ENCODE data around the gene OSTC.

The OSTC gene

GRCh38 chr4:108700081-108700757 lies 49.8 kb downstream of the OSTC start:
- no peaks in the 10 kb centered on the region for H3K9me3 ChIP-seq (ENCODE audit: control insufficient read depth, insufficient read depth, low read length)
- H3K27me3 ChIP-seq (ENCODE audit: control insufficient read depth, low read length) = peaks cover 11% of the 10 kb centered on the region
- no peaks in the 10 kb centered on the region for H3K4me1 ChIP-seq (ENCODE audit: control insufficient read depth, low read length)
- H3K9me2 ChIP-seq (replicated peaks; ENCODE audit: control insufficient read depth, low read length) = no peaks in the 10 kb centered on the region
- no peaks in the 10 kb centered on the region for H3K79me2 ChIP-seq (ENCODE audit: control insufficient read depth, low read length)
- no peaks in the 10 kb centered on the region for H4K20me1 ChIP-seq (ENCODE audit: control insufficient read depth, insufficient read depth, low read depth, low read length)
- no peak overlapping the region for H3K27ac ChIP-seq (ENCODE audit: low read depth, low read length)
- H3K4me2 ChIP-seq (ENCODE audit: low read length) = no peak overlapping the region
- H3K36me3 ChIP-seq (ENCODE audit: control insufficient read depth, low read length) = no peaks in the 10 kb centered on the region
- H3K4me3 ChIP-seq (ENCODE audit: low read length) = no peak overlapping the region
- TF ChIP-seq CTCF (IDR thresholded peaks at IDR 0.05; ENCODE audit: low read depth, low read length, poor library complexity, severe bottlenecking) (no peak), EZH2phosphoT487 (IDR thresholded peaks at IDR 0.05; ENCODE audit: borderline replicate concordance, low read length) (no peak)
- no peaks in the 10 kb centered on the region for H3F3A ChIP-seq (ENCODE audit: control insufficient read depth, insufficient read depth)

- peaks cover 14% of the 10 kb centered on the region for H3K27me3 ChIP-seq (ENCODE audit: control insufficient read depth, low read length)
- no peak overlapping the region for H3K4me2 ChIP-seq (ENCODE audit: low read length)
- no peaks in the 10 kb centered on the region for H3F3A ChIP-seq (ENCODE audit: control insufficient read depth, insufficient read depth)
- H3K9me3 ChIP-seq (ENCODE audit: control insufficient read depth, insufficient read depth, low read length) = no peaks in the 10 kb centered on the region
- H4K20me1 ChIP-seq (ENCODE audit: control insufficient read depth, insufficient read depth, low read depth, low read length) = no peaks in the 10 kb centered on the region
- H3K36me3 ChIP-seq (ENCODE audit: control insufficient read depth, low read length) = no peaks in the 10 kb centered on the region
- TF ChIP-seq CTCF (IDR thresholded peaks at IDR 0.05; ENCODE audit: low read depth, low read length, poor library complexity, severe bottlenecking) (no peak), EZH2phosphoT487 (IDR thresholded peaks at IDR 0.05; ENCODE audit: borderline replicate concordance, low read length) (no peak)
- H3K4me1 ChIP-seq (ENCODE audit: control insufficient read depth, low read length) = no peaks in the 10 kb centered on the region
- no peak overlapping the region for H3K27ac ChIP-seq (ENCODE audit: low read depth, low read length)
- no peak overlapping the region for H3K4me3 ChIP-seq (ENCODE audit: low read length)
- H3K9me2 ChIP-seq (replicated peaks; ENCODE audit: control insufficient read depth, low read length) = no peaks in the 10 kb centered on the region
- H3K79me2 ChIP-seq (ENCODE audit: control insufficient read depth, low read length) = no peaks in the 10 kb centered on the region
Observed at GRCh38 chr4:108702960-108703359, 52.6 kb downstream of the OSTC start.

- H3K27ac ChIP-seq (ENCODE audit: low read depth, low read length) = no peak overlapping the region
- peaks cover 14% of the 10 kb centered on the region for H3K27me3 ChIP-seq (ENCODE audit: control insufficient read depth, low read length)
- no peaks in the 10 kb centered on the region for H3K36me3 ChIP-seq (ENCODE audit: control insufficient read depth, low read length)
- H3K9me2 ChIP-seq (replicated peaks; ENCODE audit: control insufficient read depth, low read length) = no peaks in the 10 kb centered on the region
- H4K20me1 ChIP-seq (ENCODE audit: control insufficient read depth, insufficient read depth, low read depth, low read length) = no peaks in the 10 kb centered on the region
- H3K4me3 ChIP-seq (ENCODE audit: low read length) = no peak overlapping the region
- no peaks in the 10 kb centered on the region for H3K4me1 ChIP-seq (ENCODE audit: control insufficient read depth, low read length)
- no peak overlapping the region for H3K4me2 ChIP-seq (ENCODE audit: low read length)
- no peaks in the 10 kb centered on the region for H3F3A ChIP-seq (ENCODE audit: control insufficient read depth, insufficient read depth)
- no peaks in the 10 kb centered on the region for H3K9me3 ChIP-seq (ENCODE audit: control insufficient read depth, insufficient read depth, low read length)
- H3K79me2 ChIP-seq (ENCODE audit: control insufficient read depth, low read length) = no peaks in the 10 kb centered on the region
- no peak for TF ChIP-seq CTCF (IDR thresholded peaks at IDR 0.05; ENCODE audit: low read depth, low read length, poor library complexity, severe bottlenecking)
- no peak for TF ChIP-seq EZH2phosphoT487 (IDR thresholded peaks at IDR 0.05; ENCODE audit: borderline replicate concordance, low read length)
Observed at GRCh38 chr4:108703370-108703769, 53.0 kb downstream of the OSTC start.

Data from DOHH2 (cell line).